GM23338 (cell line): Measurements from ENCODE around the gene TMEM43. TPM values are rescaled to one million over a fixed set of nuclear protein-coding genes. Genes with fewer than 3 reads are reported as not detected.

Experiments used
- ATAC-seq: fragments of 200-7000 bp; cut with Tn5 transposase; 3 replicates; pipeline ENCODE4 v1.9.1; 2020
- DNase-seq: peaks from one replicate; pipeline ENCODE4 v3.0.0-alpha.2; 2015; ENCODE audit warnings: low spot score
- H2AFZ ChIP-seq: fragments of 200-600 bp; sonication (generic); 2 replicates; pipeline ENCODE4 v1.8.0; 2016; ENCODE audit warnings: antibody characterized with exemption, mild to moderate bottlenecking, moderate library complexity
- H3F3A ChIP-seq: fragments of 200-600 bp; sonication (generic); replicated peaks from 2 replicates; pipeline ENCODE4 v1.8.0; 2017; ENCODE audit warnings: antibody characterized with exemption, mixed run types, low read depth
- H3K27ac ChIP-seq: fragments of 200-600 bp; sonication (generic); 2 replicates; pipeline ENCODE4 v1.6.1; 2016; ENCODE audit warnings: low read depth
- H3K27me3 ChIP-seq: fragments of 200-600 bp; sonication (generic); 2 replicates; pipeline ENCODE4 v1.8.0; 2016; ENCODE audit warnings: mild to moderate bottlenecking, mixed run types, moderate library complexity; ENCODE audit not compliant: insufficient read depth
- H3K36me3 ChIP-seq: fragments of 200-600 bp; sonication (generic); 2 replicates; pipeline ENCODE4 v1.8.0; 2016; ENCODE audit warnings: mild to moderate bottlenecking; ENCODE audit not compliant: insufficient read depth
- H3K4me1 ChIP-seq: fragments of 200-600 bp; sonication (generic); 2 replicates; pipeline ENCODE4 v1.8.0; 2016; ENCODE audit warnings: mild to moderate bottlenecking, moderate library complexity; ENCODE audit not compliant: insufficient read depth
- H3K4me2 ChIP-seq: fragments of 200-600 bp; sonication (generic); 2 replicates; pipeline ENCODE4 v1.7.1; 2017; ENCODE audit warnings: mixed run types
- H3K4me3 ChIP-seq: fragments of 200-600 bp; sonication (generic); 2 replicates; pipeline ENCODE4 v1.6.1; 2016; ENCODE audit warnings: mixed run types
- H3K79me2 ChIP-seq: fragments of 200-600 bp; sonication (generic); replicated peaks from 2 replicates; pipeline ENCODE4 v1.8.0; 2017; ENCODE audit warnings: mild to moderate bottlenecking; ENCODE audit not compliant: insufficient read depth
- H3K9me2 ChIP-seq: fragments of 200-600 bp; sonication (generic); 2 replicates; pipeline ENCODE4 v1.8.0; 2017; ENCODE audit not compliant: insufficient read depth
- H4K20me1 ChIP-seq: fragments of 200-600 bp; sonication (generic); replicated peaks from 2 replicates; pipeline ENCODE4 v1.8.0; 2017; ENCODE audit warnings: mild to moderate bottlenecking; ENCODE audit not compliant: insufficient read depth
- H3K27ac Mint-ChIP-seq: 2 replicates; pipeline ENCODE4 v1.8.0; 2020; ENCODE audit warnings: inconsistent platforms, mild to moderate bottlenecking, moderate library complexity, mixed read lengths
- H3K27me3 Mint-ChIP-seq: 3 replicates; pipeline ENCODE4 v1.8.0; 2022; ENCODE audit warnings: low read depth, mild to moderate bottlenecking, moderate library complexity, mixed read lengths, inconsistent platforms; ENCODE audit not compliant: insufficient read depth, poor library complexity
- H3K36me3 Mint-ChIP-seq: 3 replicates; pipeline ENCODE4 v1.8.0; 2021; ENCODE audit warnings: low read depth, mild to moderate bottlenecking, inconsistent platforms, moderate library complexity, mixed read lengths
- H3K4me1 Mint-ChIP-seq: 3 replicates; pipeline ENCODE4 v1.8.0; 2020; ENCODE audit warnings: mild to moderate bottlenecking, inconsistent platforms, mixed read lengths
- H3K4me3 Mint-ChIP-seq: 3 replicates; pipeline ENCODE4 v1.8.0; 2021; ENCODE audit warnings: moderate library complexity, mild to moderate bottlenecking, inconsistent platforms, mixed read lengths
- H3K9me3 Mint-ChIP-seq: 3 replicates; pipeline ENCODE4 v1.8.0; 2020; ENCODE audit warnings: moderate library complexity, mild to moderate bottlenecking, inconsistent platforms, mixed read lengths
- CREB1 ChIP-seq: fragments of 250-450 bp; sonication (Bioruptor Pico); IDR thresholded peaks from 2 replicates; pipeline ENCODE4 v1.5.0; 2020; ENCODE audit warnings: low read depth, mild to moderate bottlenecking, moderate library complexity
- CTCF ChIP-seq, 2 experiments: fragments of 200-600 bp in 1 of 2; sonication (generic) in 1 of 2; conservative IDR thresholded peaks; 2 replicates each; pipeline versions ENCODE4 v1.5.1 to v1.6.1; 2016 to 2017; ENCODE audit warnings: antibody characterized with exemption in 2 of 2, low read depth in 2 of 2, mild to moderate bottlenecking in 2 of 2, moderate library complexity in 1 of 2
- EZH2 ChIP-seq: fragments of 200-600 bp; sonication (generic); IDR thresholded peaks from one replicate; pipeline ENCODE4 v1.8.0; 2017; ENCODE audit warnings: antibody characterized with exemption, mild to moderate bottlenecking, low read depth; ENCODE audit not compliant: unreplicated experiment
- EZH2phosphoT487 ChIP-seq: fragments of 200-600 bp; sonication (generic); IDR thresholded peaks from one replicate; pipeline ENCODE4 v1.8.1; 2018; ENCODE audit warnings: antibody characterized with exemption; ENCODE audit not compliant: unreplicated experiment
- NANOG ChIP-seq: IDR thresholded peaks from 2 replicates; pipeline ENCODE4 v1.6.1; 2016; ENCODE audit warnings: antibody characterized with exemption, borderline replicate concordance
- REST ChIP-seq: IDR thresholded peaks from one replicate; pipeline ENCODE4 v1.6.1; 2018; ENCODE audit warnings: antibody characterized with exemption; ENCODE audit not compliant: unreplicated experiment
- STAT1 ChIP-seq: IDR thresholded peaks from one replicate; pipeline ENCODE4 v1.6.1; 2016; ENCODE audit warnings: antibody characterized with exemption; ENCODE audit not compliant: unreplicated experiment
- ZNF462 ChIP-seq: fragments of 250-450 bp; sonication (Bioruptor Pico); IDR thresholded peaks from 2 replicates; pipeline ENCODE4 v1.5.0; 2020; ENCODE audit warnings: mild to moderate bottlenecking, moderate library complexity
- polyA plus RNA-seq: library from polyadenylated mRNA; unstranded; fragments of >200 nt; fragmentation: Nextera tagmentation; extraction: Ambion mirVana; gene quantifications from 2 replicates; pipeline ENCODE4 v1.2.1, GENCODE V29; 2016
- total RNA-seq: library from RNA; depleted of rRNA; stranded (reverse); fragments of >200 nt; shearing (Covaris generic); gene quantifications from 2 replicates; pipeline ENCODE4 v1.2.3, GENCODE V29; 2014

Gene TMEM43
- total and polyA plus RNA-seq, 2 experiments from 2014 or later, result 15.9 to 34.7 TPM

GRCh38 chr3:14144423-14145075, 19.7 kb downstream of the TMEM43 start:
- Mint-ChIP-seq H3K4me3 (no peak overlapping the region; the same call in 2 of the 3 replicates), H3K27me3 (peaks cover 7% of the 10 kb centered on the region), H3K27ac (peak overlapping the region; percentile 81), H3K9me3 (no peaks in the 10 kb centered on the region), H3K4me1 (peaks cover 31% of the 10 kb centered on the region), H3K36me3 (peaks cover 44% of the 10 kb centered on the region)
- Histone ChIP-seq H3K9me2 (no peaks in the 10 kb centered on the region), H2AFZ (no peak overlapping the region), H3K27me3 (no peaks in the 10 kb centered on the region), H3F3A (no peaks in the 10 kb centered on the region), H3K4me2 (no peak overlapping the region), H3K27ac (peak overlapping the region; percentile 36), H3K79me2 (no peaks in the 10 kb centered on the region), H3K36me3 (no peaks in the 10 kb centered on the region; the same call in 1 of the 2 replicates), H3K4me1 (peaks cover 12% of the 10 kb centered on the region), H4K20me1 (peaks cover 4% of the 10 kb centered on the region; the same call in 1 of the 2 replicates), H3K4me3 (no peak overlapping the region)
- no peak for TF ChIP-seq CTCF (conservative IDR thresholded peaks at IDR 0.05; ENCODE audit: low read depth in 2 of 2)
- no peak for TF ChIP-seq CREB1 (CRISPR knock-in tag)
- TF ChIP-seq REST, result no peak
- TF ChIP-seq NANOG, result no peak
- no peak for TF ChIP-seq STAT1
- no peak for TF ChIP-seq EZH2
- no peak for TF ChIP-seq ZNF462 (CRISPR knock-in tag)
- no peak for TF ChIP-seq EZH2phosphoT487
- DNase-seq, result peak; percentile 84
- no peak for ATAC-seq
